NCI-H2081 treated with DMSO at 0.1 percent for 48 hours (cell line): ENCODE measurements around the gene SLAIN2.

Experiments used
- DNase-seq: peaks from one replicate; lab custom pipeline; 2025; lab: John Stamatoyannopoulos, UW

Gene SLAIN2

GRCh38 chr4:48370260-48371134, 29.2 kb downstream of the SLAIN2 start:
- no peak for DNase-seq

- no peak for DNase-seq
Observed at GRCh38 chr4:48372272-48372671, 30.9 kb downstream of the SLAIN2 start.

GRCh38 chr4:48375651-48376304, 34.4 kb downstream of the SLAIN2 start:
- peak; percentile 56 for DNase-seq

GRCh38 chr4:48379587-48380180, 38.4 kb downstream of the SLAIN2 start:
- no peak for DNase-seq

- no peak for DNase-seq
Observed at GRCh38 chr4:48380583-48381167, 39.3 kb downstream of the SLAIN2 start.

- no peak for DNase-seq
Observed at GRCh38 chr4:48388525-48389154, 47.3 kb downstream of the SLAIN2 start.

GRCh38 chr4:48396043-48396442, 54.7 kb downstream of the SLAIN2 start:
- DNase-seq = no peak

GRCh38 chr4:48400416-48400815, 59.1 kb downstream of the SLAIN2 start:
- DNase-seq = no peak

GRCh38 chr4:48403358-48403757, 62.0 kb downstream of the SLAIN2 start:
- DNase-seq = no peak

GRCh38 chr4:48403779-48404178, 62.5 kb downstream of the SLAIN2 start:
- no peak for DNase-seq

GRCh38 chr4:48405924-48406323, 64.6 kb downstream of the SLAIN2 start:
- DNase-seq = no peak

GRCh38 chr4:48409203-48409602, 67.9 kb downstream of the SLAIN2 start:
- no peak for DNase-seq

GRCh38 chr4:48410812-48411211, 69.5 kb downstream of the SLAIN2 start:
- no peak for DNase-seq

- DNase-seq = no peak
Observed at GRCh38 chr4:48420144-48420543, 78.8 kb downstream of the SLAIN2 start.

- DNase-seq = no peak
Observed at GRCh38 chr4:48421101-48421500, 79.8 kb downstream of the SLAIN2 start.

GRCh38 chr4:48428926-48429325, 87.6 kb downstream of the SLAIN2 start:
- DNase-seq = no peak

GRCh38 chr4:48429709-48430474, 88.6 kb downstream of the SLAIN2 start:
- no peak for DNase-seq

GRCh38 chr4:48431401-48431800, 90.1 kb downstream of the SLAIN2 start:
- no peak for DNase-seq

GRCh38 chr4:48432017-48432416, 90.7 kb downstream of the SLAIN2 start:
- DNase-seq = no peak

- no peak for DNase-seq
Observed at GRCh38 chr4:48436318-48436717, 95.0 kb downstream of the SLAIN2 start.

- DNase-seq = no peak
Observed at GRCh38 chr4:48439988-48440387, 98.7 kb downstream of the SLAIN2 start.
